ENCODE measurements around the gene HSPA4L.

HSPA4L gene

GRCh38 chr4:127783955-127784770 is 2.0 kb downstream of the HSPA4L start:
- DNase-seq = no peak

- DNase-seq = no peak
Measured at GRCh38 chr4:127788517-127788916, 6.4 kb downstream of the HSPA4L start.

DNA sequence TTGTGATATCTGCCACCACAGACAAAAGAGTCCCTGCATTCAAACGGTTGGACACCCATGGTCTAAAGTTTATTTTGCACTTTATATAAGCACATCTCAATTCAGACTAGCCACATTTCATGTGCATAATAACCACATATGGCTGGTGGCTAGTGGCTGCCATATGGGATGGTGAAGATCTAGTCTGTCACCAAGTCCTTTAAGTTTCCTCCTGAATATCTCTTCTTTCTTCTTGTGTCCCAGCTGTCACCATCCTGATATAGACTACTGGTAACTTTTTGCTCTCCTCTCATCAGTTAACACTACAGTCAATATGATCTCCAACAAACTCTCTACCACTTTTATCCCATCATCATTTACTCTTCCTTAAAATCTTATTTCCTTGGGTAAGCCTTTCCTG is 9.3 kb downstream of the HSPA4L start:
- no peak for DNase-seq

DNA sequence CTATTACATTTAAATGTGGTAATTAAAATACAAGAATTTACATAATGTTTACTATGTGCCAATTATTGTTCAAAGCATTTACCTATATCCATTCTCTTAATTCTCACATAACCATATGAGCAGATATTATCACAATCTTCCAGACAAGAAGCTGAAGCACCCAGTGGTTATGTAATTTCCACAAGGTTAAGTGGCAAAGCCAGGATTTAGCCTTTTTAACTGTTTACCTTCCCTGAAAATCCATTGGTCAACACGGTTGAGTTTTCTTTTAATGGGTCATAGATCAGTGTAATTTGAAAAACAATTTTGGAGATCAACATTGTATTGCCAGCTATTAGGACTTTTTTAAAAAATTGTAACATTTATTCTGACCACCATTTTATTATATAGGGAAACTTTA is 11.4 kb downstream of the HSPA4L start:
- no peak for DNase-seq

DNA sequence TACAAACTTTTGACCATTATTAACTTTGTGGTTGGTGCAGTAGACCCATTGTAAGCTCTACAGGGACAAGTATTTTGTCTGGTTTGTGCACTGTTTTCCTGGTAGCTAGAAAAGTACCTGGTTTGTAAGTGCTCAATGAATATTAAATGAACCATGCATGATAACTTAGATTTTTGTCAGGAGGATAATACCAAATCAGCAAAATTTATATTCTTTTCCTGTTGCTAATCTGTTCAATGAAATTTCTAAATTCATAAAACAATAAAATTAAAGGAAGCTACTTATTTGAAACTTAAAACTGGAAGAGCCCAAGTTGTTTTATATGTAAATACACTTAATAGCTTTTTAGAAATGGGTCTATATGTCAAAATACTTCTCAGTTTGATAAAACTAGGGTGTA is 17.6 kb downstream of the HSPA4L start:
- no peak for DNase-seq

DNA sequence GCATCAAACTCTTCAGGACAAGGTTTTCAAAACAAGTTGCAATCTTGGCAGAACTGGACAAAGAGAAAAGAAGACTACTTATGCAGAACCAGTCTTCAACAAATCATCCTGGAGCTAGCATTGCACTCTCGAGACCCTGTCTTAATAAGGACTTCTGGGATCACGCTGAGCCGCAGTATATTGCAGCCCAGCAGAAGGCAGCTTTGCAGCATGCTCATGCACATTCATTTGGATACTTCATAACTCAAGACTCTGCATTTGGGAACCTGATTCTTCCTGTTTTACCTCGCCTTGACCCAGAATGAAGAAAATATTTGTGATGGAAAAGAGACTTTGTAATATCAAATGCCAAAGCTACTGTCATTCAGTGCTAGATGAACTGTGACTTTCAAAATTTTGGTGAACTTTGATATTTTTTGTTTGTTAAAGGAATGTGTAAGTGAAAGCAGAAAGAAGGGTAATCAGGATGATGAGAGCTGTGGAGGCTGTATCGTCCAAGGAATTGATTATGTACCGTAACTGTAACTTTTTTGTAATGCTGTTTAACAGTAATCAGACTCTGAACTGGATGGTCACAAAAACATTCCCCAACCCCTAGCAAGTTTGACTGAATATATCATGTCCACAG is 27.2 kb downstream of the HSPA4L start:
- no peak for DNase-seq

DNA sequence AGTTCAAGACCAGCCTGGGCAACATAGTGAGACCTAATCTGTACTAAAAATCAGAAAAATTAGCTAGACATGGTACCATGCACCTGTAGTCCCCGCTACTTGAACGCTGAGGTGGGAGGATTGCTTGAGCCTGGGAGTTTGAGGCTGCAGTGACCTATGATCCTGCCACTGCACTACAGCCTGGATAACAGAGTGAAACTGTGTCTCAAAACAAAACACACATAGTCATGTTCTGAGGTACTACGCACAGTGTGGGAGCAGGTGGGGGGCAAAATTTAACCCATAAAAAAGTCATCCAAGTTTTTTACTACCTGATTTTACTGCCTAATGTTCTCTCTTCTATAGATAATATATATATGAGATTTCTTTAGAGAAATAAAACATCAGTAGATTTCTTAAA is 28.4 kb downstream of the HSPA4L start:
- DNase-seq = no peak

DNA sequence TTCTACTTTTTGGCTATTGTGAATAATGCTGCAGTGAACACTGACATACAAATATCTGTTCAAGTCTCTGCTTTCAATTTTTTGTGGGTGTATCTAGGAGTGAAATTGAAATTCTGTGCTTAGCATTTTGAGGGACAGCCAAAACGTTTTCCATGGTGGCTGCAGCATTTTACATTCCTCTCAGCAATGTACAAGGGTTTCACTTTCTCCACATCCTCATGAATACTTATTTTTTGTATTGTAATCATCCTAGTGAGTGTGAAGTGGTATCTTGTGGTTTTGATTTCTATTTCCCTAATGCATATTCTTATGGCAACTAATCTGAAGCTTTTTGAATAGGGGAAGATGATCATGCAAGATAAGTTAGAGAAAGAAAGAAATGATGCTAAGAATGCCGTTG is 40.3 kb downstream of the HSPA4L start:
- no peak for DNase-seq

DNA sequence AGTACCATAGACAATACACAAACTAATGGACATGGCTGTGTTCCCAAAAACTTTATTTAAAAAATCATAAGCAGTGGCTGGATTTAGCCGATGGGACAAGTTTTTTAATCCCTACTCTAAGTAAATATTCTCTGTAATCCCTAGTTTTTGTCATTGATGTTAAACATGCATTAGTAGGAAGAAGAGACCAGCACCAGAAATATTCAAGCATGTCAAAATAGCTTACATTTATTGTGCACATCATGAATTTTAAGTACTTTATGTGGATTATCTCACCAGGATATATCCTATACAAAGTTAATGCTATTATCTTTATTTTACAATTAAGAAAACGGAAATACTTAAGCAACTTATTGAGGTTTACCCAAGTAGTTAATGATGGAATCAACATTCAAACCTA is 46.0 kb downstream of the HSPA4L start:
- no peak for DNase-seq

DNA sequence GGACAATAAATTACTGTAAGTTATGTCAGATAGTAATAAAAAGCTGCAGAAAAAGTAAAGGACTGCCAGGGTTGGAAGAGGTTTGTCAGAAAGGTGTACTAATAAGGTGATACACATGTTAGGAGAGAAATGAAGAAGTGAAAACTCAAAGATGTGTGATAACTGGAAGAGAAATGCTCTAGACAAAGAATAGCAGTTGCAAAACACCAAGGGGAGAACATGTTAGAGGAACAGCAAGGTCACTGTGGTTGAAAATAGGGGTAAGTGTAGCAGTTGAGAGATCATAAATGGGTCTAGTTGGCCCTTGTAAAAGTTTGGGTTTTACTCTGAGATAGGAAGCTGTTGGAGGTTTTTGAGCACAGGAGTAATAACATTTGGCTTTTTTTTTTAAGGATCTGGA is 46.9 kb downstream of the HSPA4L start:
- no peak for DNase-seq

DNA sequence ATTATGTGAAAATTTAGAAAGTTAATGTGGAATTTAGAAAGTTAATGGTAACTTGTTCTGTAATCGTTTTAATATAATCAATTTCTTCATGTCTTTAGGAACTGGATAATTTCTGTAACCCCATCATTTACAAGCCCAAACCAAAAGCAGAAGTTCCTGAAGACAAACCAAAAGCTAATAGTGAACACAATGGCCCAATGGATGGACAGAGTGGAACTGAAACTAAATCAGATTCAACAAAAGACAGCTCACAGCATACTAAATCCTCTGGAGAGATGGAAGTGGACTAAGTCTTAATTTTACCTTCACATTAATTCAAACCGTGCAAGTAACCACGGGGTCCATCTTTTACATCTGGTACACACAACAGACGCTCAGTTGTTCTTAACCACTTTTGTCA is 50.5 kb downstream of the HSPA4L start:
- DNase-seq = no peak

GRCh38 chr4:127843704-127844600 is 61.8 kb downstream of the HSPA4L start:
- no peak for DNase-seq

DNA sequence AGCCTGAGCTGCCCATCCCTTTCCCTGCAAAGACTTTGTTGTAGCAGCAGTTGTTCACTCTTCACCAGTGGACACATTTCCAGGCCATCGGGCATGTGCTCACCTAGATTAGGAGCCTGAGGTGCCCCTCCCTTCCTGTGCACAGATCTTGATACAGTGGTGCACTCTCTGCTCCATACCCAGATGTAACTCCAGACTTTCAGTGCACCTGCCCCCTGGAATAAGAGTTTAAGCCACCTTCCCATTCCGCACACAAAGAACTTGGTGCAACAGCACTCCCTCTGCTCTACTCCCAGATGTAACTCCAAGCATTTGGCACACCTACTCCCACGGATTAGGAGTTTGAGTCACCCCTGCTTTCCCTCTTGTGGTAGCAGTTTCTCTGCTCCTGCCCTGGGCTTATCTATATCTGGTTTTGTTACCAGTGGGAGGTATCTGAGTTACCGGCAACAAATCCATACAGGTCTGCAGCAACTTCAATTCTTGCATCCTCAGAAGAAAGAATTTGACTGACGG is 62.5 kb downstream of the HSPA4L start:
- no peak for DNase-seq

DNA sequence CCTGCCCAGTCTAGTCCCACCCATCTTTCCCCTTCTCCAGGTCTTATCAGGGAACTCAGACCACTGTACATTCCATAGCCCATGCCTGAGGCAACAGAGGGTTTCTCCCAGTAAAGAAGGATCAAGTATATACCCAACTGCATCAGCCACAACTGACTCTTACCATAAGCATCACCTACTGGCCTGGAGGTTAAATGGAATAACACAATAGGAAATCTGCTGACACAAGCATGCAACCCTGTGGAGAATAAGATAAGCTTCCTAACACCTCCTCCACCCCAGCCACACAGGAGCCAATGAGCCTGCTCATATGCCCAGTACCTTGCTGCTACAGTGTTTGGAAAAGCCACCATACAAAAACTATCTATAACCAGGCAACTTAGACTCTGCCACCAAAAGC is 63.9 kb downstream of the HSPA4L start:
- no peak for DNase-seq

DNA sequence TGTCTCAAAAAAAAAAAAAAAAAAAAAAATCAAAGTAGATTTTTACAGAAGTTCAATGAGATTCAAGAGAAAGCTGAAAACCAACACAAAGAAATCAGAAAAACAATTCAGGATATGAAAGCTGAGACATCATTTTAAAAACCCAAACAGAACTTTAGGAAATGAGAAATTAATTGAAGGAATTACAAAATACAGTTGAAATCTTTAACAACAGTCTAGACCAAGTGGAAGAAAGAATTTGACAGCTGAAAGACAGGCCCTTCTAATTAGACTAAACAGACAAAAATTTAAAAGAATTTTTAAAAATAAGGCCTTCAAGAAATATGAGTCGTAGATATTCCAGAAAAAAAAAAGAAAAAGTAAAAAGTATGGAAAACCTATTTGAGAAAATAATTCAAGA is 64.6 kb downstream of the HSPA4L start:
- DNase-seq = no peak

DNA sequence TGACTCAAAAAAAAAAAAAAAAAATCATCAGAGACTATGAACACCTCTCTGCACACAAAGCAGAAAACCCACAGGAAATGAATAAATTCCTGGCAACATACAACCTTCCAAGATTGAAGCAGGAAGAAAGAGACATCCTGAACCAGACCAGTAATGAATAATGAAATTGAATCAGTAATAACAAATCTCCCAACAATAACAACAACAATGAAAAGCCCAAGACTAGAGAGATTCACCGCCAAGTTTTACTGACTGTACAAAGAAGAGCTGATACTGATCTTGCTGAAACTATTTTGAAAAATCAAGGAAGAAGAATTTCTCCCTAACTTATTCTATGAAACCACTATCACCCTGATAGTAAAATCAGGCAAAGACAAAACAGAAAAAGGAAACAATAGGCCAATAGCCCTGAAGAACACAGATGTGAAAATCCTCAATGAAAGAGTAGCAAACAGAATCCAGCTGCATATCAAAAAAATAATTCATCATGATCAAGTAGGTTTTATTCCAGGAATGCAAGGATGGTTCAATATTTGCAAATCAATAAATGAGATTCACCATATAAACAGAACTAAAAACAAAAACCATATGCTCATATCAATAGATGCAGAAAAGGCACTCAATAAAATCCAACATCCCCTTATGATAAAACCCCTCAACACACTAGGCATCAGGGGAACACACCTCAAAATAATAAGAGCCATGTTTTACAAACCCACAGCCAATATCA is 67.5 kb downstream of the HSPA4L start:
- no peak for DNase-seq

GRCh38 chr4:127852661-127853060 is 70.5 kb downstream of the HSPA4L start:
- DNase-seq = no peak

DNA sequence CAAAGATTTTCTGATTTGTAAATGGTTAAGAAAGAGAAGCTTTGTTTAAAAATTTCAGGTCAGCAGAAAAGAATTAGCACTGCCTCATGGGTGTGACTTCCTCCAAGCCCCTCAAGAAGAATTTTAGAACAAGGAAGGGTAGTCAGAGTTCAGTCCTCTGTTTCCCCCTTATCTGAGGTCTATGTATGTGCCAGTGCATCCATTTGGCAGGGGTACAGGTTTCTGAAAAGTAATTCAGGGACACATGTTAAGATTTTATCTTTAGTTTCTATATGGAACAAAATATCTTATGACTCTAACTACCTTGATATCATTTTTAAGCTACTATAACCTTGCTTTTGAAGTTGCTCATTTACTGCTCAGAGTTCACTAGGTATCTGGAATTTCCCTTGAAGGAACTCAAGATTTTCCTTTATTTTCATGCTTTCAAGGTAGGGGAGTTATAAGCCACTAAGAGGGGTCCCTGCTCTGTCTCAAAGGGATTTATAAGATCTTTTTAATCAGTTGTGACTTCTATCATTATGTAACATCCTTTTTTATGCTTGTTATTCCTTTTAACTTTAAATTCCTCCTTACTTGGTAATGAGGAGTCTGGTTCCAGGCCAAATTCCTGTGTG is 74.2 kb downstream of the HSPA4L start:
- DNase-seq = no peak

DNA sequence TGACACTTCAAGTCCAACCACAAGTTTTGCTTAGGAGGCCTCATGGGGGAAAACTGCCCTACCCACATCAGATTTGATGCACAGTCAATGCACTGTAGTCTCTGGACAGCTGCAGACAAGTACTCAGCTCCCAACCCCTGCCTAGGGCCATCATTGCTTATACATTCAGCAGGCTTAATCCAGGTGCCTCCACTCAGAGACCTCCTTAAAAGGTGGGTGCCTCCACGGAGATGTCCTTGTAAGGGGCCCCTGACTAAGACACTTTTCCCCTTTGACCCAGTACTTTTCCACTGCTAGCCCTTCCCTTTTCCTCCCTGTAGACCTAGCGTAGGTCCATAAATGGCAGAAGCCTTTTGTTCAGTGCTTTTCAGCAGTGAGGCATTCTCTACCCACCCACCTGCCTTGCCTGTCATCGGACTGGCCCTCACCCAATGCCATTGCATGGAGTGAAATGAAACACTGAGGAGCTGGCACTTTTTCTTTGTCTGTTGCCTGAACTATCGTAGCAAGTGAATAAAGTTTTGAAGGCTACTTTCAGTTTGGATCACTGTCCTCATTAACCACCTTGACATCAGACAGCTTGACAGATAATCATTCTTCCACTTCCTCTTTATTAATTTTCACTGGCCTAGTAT is 74.8 kb downstream of the HSPA4L start:
- no peak for DNase-seq

- DNase-seq = no peak
Measured at GRCh38 chr4:127857641-127858040, 75.5 kb downstream of the HSPA4L start.

DNA sequence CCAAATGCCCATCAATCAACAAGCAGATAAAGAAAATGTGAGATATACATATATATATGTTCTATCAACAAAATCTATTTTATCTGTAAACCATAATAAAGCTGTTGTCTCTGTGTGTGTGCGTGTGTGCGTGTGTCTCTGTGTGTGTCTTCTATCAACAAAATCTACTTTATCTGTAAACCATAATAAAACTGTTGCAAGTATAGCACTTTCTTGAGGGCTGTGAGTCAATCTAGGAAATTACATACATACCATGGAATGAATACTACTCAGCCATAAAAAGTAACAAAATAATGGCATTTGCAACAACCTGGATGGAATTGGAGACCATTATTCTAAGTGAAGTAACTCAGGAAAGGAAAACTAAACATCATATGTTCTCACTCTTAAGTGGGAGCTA is 86.1 kb downstream of the HSPA4L start:
- no peak for DNase-seq

GRCh38 chr4:127870281-127870680 is 88.2 kb downstream of the HSPA4L start:
- DNase-seq = no peak
